HepG2 (cell line): ENCODE measurements around the gene CCDC148. TPM values are rescaled to one million over a fixed set of nuclear protein-coding genes. Genes with fewer than 3 reads are reported as not detected.

Source experiments
- ATF7 ChIP-seq, 2 experiments: fragments of 450-650 bp in 1 of 2; sonication (generic) in 1 of 2; formaldehyde crosslinking in 1 of 2; IDR thresholded peaks; 2 replicates each; pipeline versions ENCODE4 v1.4.0 to v1.6.1; 2016 to 2020; ENCODE audit warnings: antibody characterized with exemption in 1 of 2, mild to moderate bottlenecking in 1 of 2, missing genetic modification reagents in 1 of 2
- GLMP ChIP-seq: sonication (generic); formaldehyde crosslinking; IDR thresholded peaks from 2 replicates; pipeline ENCODE4 v1.9.0; 2021; ENCODE audit warnings: missing genetic modification reagents, mild to moderate bottlenecking, borderline replicate concordance
- HNRNPLL ChIP-seq: fragments of 200-400 bp; formaldehyde crosslinking; IDR thresholded peaks from 2 replicates; pipeline ENCODE4 v1.6.1; 2017; ENCODE audit warnings: mild to moderate bottlenecking, low read depth, low read length; ENCODE audit not compliant: poor library complexity, severe bottlenecking
- HOXA3 ChIP-seq: sonication (generic); formaldehyde crosslinking; IDR thresholded peaks from 2 replicates; pipeline ENCODE4 v1.5.0; 2020; ENCODE audit warnings: missing genetic modification reagents
- MLX ChIP-seq: IDR thresholded peaks from 2 replicates; pipeline ENCODE4 v1.6.1; 2016
- TEF ChIP-seq: sonication (generic); formaldehyde crosslinking; IDR thresholded peaks from 2 replicates; pipeline ENCODE4 v1.5.0; 2020; ENCODE audit warnings: missing genetic modification reagents
- ZC3H4 ChIP-seq: sonication (generic); formaldehyde crosslinking; IDR thresholded peaks from 2 replicates; pipeline ENCODE4 v1.4.0; 2020; ENCODE audit warnings: missing genetic modification reagents, borderline replicate concordance
- ZNF281 ChIP-seq: sonication (generic); formaldehyde crosslinking; IDR thresholded peaks from 2 replicates; pipeline ENCODE4 v1.4.0; 2020; ENCODE audit warnings: missing genetic modification reagents, borderline replicate concordance
- ZNF318 ChIP-seq: sonication (generic); formaldehyde crosslinking; IDR thresholded peaks from 2 replicates; pipeline ENCODE4 v1.4.0; 2020; ENCODE audit warnings: mild to moderate bottlenecking, missing genetic modification reagents
- ZNF772 ChIP-seq: sonication (generic); formaldehyde crosslinking; IDR thresholded peaks from 2 replicates; pipeline ENCODE4 v1.5.0; 2020; ENCODE audit warnings: mild to moderate bottlenecking, missing genetic modification reagents
- ZNF775 ChIP-seq: sonication (generic); formaldehyde crosslinking; IDR thresholded peaks from 2 replicates; pipeline ENCODE4 v1.4.0; 2020; ENCODE audit warnings: missing genetic modification reagents, mild to moderate bottlenecking, moderate library complexity, borderline replicate concordance
- polyA plus RNA-seq, 8 experiments: library from polyadenylated mRNA; depleted of rRNA in 3 of 8; stranded (reverse) in 7 of 8; unstranded in 1 of 8; fragments of >200 nt; fragmentation: Illumina TruSeq in 4 of 8; extraction: Trizol in 4 of 8; gene quantifications; 2 replicates each; pipeline versions ENCODE4 v1.2.1 to v1.2.3, GENCODE V29; 2011 to 2016; ENCODE audit warnings: low read depth in 4 of 8, missing spikeins in 1 of 8, mixed read lengths in 1 of 8; ENCODE audit not compliant: insufficient read depth in 1 of 8
- total RNA-seq, 5 experiments: library from RNA; depleted of rRNA; stranded (reverse); fragments of >200 nt; fragmentation: Illumina TruSeq; extraction: Trizol; gene quantifications; 2 replicates each; pipeline ENCODE4 v1.2.3, GENCODE V29; 2016; ENCODE audit warnings: low read depth in 1 of 5

The CCDC148 gene
- total and polyA plus RNA-seq, 2 of the 13 experiments (the other 11 are each of a cell fraction or from before 2014, with no cell fraction given) = 0.30 to 0.49 TPM

- TF ChIP-seq ZNF318 = no peak
- TF ChIP-seq ATF7 (IDR thresholded peaks at IDR 0.05) = no peak
- TF ChIP-seq ATF7 (CRISPR knock-in tag; IDR thresholded peaks at IDR 0.05) = no peak
- no peak for TF ChIP-seq MLX
- no peak for TF ChIP-seq TEF (CRISPR knock-in tag)
- no peak for TF ChIP-seq HNRNPLL
- TF ChIP-seq ZNF775 (CRISPR knock-in tag) = no peak
- no peak; the same call in none of the 2 replicates for TF ChIP-seq HOXA3 (CRISPR knock-in tag)
- TF ChIP-seq GLMP = no peak
- no peak for TF ChIP-seq ZNF281 (CRISPR knock-in tag)
- no peak for TF ChIP-seq ZNF772
- TF ChIP-seq ZC3H4 (CRISPR knock-in tag) = no peak
Measured at GRCh38 chr2:158456309-158457066, at the start of gene CCDC148, which contains the start of gene PKP4 (continued).
